RWPE1 (cell line): ENCODE measurements around the gene SLCO4A1.
A peak's percentile ranks its signal among the peaks of the same experiment; 100 is the strongest.
"Not testable (repeated sequence)": the region's sequence is repeated elsewhere in the genome, so short reads cannot be mapped to it uniquely, and the experiment has no call there.

Experiments used
- CTCF ChIA-PET: fragments of 350-600 bp; sonication (Branson Sonifier 250); formaldehyde crosslinking; extraction: SDS; loops from one replicate; lab custom pipeline; 2021; lab: Yijun Ruan, JAX
- POLR2A ChIA-PET: fragments of 400-600 bp; formaldehyde crosslinking; extraction: SDS; loops from one replicate; lab custom pipeline; 2020; ENCODE audit warnings: antibody characterized with exemption; ENCODE audit not compliant: low non-redundant PET; lab: Yijun Ruan, JAX
- DNase-seq: peaks from one replicate; pipeline ENCODE4 v3.0.0; 2012; ENCODE audit warnings: low spot score
- H3K27ac ChIP-seq: fragments of 450-650 bp; 2 replicates; pipeline ENCODE4 v1.5.1; 2017
- CTCF ChIP-seq: fragments of 450-650 bp; conservative IDR thresholded peaks from 2 replicates; pipeline ENCODE4 v1.5.1; 2017; ENCODE audit warnings: low read depth, mild to moderate bottlenecking

Gene SLCO4A1

DNA sequence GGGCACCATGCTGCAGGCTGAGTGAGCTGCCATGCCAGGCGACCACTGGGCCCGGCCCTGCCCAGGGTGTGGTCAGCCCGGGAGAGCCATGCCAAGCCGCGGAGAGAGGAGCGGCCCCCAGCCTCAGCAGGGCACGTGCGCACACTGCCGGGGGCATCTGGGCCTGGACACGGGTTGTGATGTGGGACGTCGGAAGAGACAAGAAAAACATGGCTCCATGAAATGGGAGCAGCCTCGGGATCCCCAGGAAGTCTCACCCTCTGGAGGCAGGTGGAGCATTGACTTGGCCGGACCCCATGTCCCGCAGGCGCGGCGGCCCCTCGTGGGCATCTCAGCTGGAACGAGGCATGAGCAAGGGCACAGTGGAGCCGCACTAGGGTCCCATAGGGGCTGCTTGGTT, 16.8 kb upstream of the SLCO4A1 start:
- CTCF ChIA-PET, result interaction anchor here (0.6 to 1.2 kb wide), 2 partner anchors 9 to 73 kb away, joined by 3 to 4 read pairs; no protein-coding TSS in a partner anchor
- POLR2A ChIA-PET, result no interaction called here
- H3K27ac ChIP-seq, result peak overlapping the region; percentile 100
- DNase-seq, result no peak
- TF ChIP-seq CTCF, result no peak

DNA sequence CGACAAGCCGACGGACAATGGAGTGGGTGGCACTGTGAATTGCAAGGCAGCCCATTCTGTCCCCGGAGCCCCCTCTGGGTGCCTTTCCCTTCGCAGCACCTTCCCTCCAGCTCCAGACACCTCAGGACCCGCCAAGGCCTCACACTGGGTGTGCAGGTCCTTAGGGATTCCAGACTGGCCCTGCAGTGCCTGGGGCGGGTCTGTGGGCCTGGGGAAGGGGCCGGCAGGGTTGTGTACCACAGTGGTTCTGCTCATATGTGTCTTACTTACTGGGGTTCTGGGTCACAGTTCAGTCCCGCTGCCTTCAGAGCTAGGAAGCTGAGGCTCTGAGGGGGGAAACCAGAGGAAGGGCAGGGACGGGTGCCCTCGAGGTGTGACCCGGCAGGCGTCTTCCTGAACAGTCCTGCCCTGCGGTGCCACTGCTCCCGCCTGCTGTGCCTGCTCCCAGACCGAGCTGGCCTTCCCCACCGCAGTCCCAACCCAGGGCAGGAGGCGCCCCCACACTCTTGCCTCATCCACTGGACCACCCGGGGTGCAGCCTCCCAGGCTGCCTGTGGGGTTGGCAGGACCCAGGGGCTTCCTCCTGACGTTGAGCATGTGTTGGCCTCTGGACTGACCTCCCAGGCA, 16.3 kb upstream of the SLCO4A1 start:
- TF ChIP-seq CTCF, result no peak
- POLR2A ChIA-PET, result no interaction called here
- CTCF ChIA-PET, result interaction anchor here (0.9 to 1.2 kb wide), 3 partner anchors 9 to 126 kb away, joined by 3 to 4 read pairs (median 3); no protein-coding TSS in a partner anchor
- DNase-seq, result no peak
- H3K27ac ChIP-seq, result peak overlapping the region; percentile 100

GRCh38 chr20:62627425-62627824, 14.9 kb upstream of the SLCO4A1 start:
- H3K27ac ChIP-seq, DNase-seq, CTCF ChIA-PET, POLR2A ChIA-PET: not testable (repeated sequence)

GRCh38 chr20:62627901-62628612, 14.2 kb upstream of the SLCO4A1 start:
- ChIA-PET CTCF (interaction anchor here (0.7 kb wide), 1 partner anchor 11 kb away, joined by 3 read pairs; no protein-coding TSS in a partner anchor), POLR2A (no interaction called here)
- H3K27ac ChIP-seq, result 0 out of 2 replicates have a peak overlapping the region, but pooled peaks have one; percentile 11
- no peak for TF ChIP-seq CTCF
- DNase-seq, result no peak

DNA sequence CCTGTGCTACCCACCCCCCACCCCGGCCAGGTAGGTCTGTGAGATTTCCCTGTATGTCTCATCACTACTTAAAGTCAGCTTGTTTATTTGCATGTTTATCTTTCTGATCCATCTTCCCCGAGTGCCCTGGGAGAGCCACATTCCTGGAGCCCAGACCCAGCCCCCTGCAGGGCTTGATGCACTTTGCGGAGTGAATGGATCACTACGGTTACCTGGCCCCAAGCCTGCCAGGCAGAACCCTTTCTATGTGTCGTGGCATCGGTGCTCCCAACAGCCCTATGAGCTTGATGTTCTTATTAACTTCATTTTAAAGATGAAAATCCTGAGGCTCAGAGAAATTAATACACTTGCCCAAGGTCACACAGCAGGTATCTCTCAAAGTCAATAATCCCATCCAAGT, 13.6 kb upstream of the SLCO4A1 start:
- ChIA-PET CTCF (interaction anchor here (0.7 kb wide), 1 partner anchor 12 kb away, joined by 3 read pairs; no protein-coding TSS in a partner anchor), POLR2A (no interaction called here)
- 0 out of 2 replicates have a peak overlapping the region, but pooled peaks have one; percentile 11 for H3K27ac ChIP-seq
- TF ChIP-seq CTCF, result no peak
- no peak for DNase-seq

- no peak for TF ChIP-seq CTCF
- H3K27ac ChIP-seq, result no peak overlapping the region
- no peak for DNase-seq
- ChIA-PET CTCF (interaction anchor here (0.6 to 2.0 kb wide), 4 partner anchors 13 to 219 kb away, joined by 3 to 13 read pairs (median 3); no protein-coding TSS in a partner anchor), POLR2A (no interaction called here)
Measured at GRCh38 chr20:62629864-62630470, 12.3 kb upstream of the SLCO4A1 start.
